GM13976 (cell line): Measurements from ENCODE around the gene ING5.

ENCODE experiments used
- DNase-seq: peaks from one replicate; pipeline ENCODE4 v3.0.0; 2012; ENCODE audit warnings: low spot score
- in situ Hi-C: fragments of 300-500 bp; cut with MboI; formaldehyde crosslinking; loops from one replicate; pipeline ENCODE4 v1.12.0; 2022; ENCODE audit warnings: low sequenced_read_pairs, mixed read lengths, inconsistent platforms; ENCODE audit not compliant: unreplicated experiment
- TF ChIP-seq, protein P1 (sequence below): IDR thresholded peaks from 2 replicates; pipeline ENCODE4 v1.5.1; 2012; ENCODE audit warnings: borderline replicate concordance, mild to moderate bottlenecking; ENCODE audit not compliant: insufficient read depth; ENCODE audit errors: extremely low read depth, missing control alignments, control extremely low read depth

The ING5 gene

GRCh38 chr2:241748468-241749256 is 46.8 kb downstream of the ING5 start:
- no peak for DNase-seq
- in situ Hi-C loops = no loop called here
- TF ChIP-seq, protein P1, sequence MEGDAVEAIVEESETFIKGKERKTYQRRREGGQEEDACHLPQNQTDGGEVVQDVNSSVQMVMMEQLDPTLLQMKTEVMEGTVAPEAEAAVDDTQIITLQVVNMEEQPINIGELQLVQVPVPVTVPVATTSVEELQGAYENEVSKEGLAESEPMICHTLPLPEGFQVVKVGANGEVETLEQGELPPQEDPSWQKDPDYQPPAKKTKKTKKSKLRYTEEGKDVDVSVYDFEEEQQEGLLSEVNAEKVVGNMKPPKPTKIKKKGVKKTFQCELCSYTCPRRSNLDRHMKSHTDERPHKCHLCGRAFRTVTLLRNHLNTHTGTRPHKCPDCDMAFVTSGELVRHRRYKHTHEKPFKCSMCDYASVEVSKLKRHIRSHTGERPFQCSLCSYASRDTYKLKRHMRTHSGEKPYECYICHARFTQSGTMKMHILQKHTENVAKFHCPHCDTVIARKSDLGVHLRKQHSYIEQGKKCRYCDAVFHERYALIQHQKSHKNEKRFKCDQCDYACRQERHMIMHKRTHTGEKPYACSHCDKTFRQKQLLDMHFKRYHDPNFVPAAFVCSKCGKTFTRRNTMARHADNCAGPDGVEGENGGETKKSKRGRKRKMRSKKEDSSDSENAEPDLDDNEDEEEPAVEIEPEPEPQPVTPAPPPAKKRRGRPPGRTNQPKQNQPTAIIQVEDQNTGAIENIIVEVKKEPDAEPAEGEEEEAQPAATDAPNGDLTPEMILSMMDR = no peak

DNA sequence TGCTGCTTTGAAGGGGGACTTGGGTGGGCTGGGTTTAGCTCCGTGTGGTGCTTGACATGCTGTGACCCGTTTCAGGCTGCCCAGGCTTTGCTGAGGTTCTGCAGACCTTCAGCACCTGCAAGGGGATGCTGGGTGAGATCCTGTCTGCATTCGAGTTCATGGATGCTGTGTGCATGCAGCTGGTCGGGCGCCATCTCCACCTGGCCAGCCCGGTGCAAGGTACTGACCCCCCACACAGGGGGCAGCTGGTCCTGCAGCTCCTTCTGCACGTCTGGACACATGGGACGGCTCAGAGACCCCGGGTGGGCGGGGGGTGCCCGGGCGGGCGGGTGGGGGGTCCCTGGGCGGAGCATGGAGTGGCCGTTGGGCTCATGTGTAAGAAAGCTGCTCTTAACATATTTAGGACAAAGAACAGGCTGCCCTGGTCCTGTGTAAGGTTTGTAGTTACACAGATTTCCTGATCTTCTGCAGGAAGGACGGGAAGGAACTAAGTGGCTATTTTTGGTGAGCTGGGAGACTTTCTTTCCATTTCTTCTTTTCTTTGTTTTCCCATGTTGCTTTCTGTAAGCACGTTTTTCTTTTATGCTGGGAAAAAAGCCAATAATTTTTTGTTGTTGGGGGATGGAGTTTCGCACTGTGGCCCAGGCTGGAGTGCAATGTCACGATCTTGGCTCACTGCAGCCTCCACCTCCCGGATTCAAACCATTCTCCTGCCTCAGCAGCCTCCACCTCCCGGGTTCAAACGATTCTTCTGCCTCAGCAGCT is 48.4 kb downstream of the ING5 start:
- no peak for DNase-seq
- TF ChIP-seq, protein P1 = no peak
- in situ Hi-C loops = no loop called here

- DNase-seq = no peak
- in situ Hi-C loops = no loop called here
- TF ChIP-seq, protein P1 = no peak
Measured at GRCh38 chr2:241751152-241751551, 49.3 kb downstream of the ING5 start.

DNA sequence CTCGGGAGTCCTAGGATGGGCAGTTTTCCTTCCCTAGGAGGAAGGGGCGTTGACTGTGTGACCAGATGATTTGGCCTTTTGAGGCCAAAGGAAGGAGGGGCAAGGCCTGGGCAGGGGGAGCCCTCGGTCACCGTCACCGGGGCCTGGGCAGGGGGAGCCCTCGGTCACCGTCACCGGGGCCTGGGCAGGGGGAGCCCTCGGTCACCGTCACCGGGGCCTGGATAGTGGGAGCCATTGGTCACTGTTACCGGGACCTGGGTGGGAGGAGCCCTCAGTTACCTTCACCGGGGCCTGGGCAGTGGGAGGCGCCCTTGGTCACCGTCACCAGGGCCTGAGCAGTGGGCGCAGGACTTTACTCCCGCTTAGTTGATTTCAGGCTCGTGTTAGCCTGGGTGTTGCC is 49.9 kb downstream of the ING5 start:
- in situ Hi-C loops = no loop called here
- DNase-seq = no peak
- TF ChIP-seq, protein P1 = no peak

DNA sequence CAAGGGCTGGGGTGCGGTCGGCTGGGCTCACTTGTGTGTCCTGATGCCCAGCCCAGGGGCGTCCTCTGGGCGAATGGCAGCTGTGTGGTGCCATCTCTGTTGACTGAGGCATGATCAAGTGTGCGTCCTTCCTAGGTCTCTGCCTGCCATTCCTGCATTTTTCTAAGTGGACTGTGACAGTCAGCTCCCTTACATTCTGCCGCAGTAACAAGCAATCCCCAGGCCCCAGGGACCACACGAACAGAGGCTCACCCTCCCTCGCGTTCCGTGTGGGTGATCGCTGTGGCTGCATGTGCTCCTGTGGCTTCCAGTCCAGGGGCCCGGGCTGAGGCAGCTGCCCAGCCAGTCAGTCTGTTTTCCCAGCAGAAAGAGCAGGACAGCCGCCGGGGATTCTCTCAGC is 50.4 kb downstream of the ING5 start:
- TF ChIP-seq, protein P1 = no peak
- in situ Hi-C loops = no loop called here
- no peak for DNase-seq

GRCh38 chr2:241752689-241753276 is 50.9 kb downstream of the ING5 start:
- in situ Hi-C loops = no loop called here
- TF ChIP-seq, protein P1 = no peak
- DNase-seq = no peak
